ENCODE data around the gene HMOX1. TPM values are rescaled to one million over a fixed set of nuclear protein-coding genes. Genes with fewer than 3 reads are reported as not detected.

HMOX1 gene
- total and polyA plus RNA-seq, 2 of the 8 experiments (the other 6 are each of a cell fraction or from before 2014, with no cell fraction given), result 25.0 to 41.6 TPM

- TF ChIP-seq SRF (IDR thresholded peaks at IDR 0.05; ENCODE audit: low read depth, low read length) (no peak), YY1 (IDR thresholded peaks at IDR 0.05; ENCODE audit: low read depth, low read length) (no peak), SP2 (IDR thresholded peaks at IDR 0.05; ENCODE audit: low read length) (no peak), FOSL1 (IDR thresholded peaks at IDR 0.05; ENCODE audit: insufficient read depth, low read depth, low read length) (no peak), CEBPB (IDR thresholded peaks at IDR 0.05; ENCODE audit: low read depth, low read length) (peak; percentile 86), MAX (IDR thresholded peaks at IDR 0.05) (peak; percentile 84), POU5F1 (IDR thresholded peaks at IDR 0.05; ENCODE audit: low read depth, low read length) (no peak), E2F6 (IDR thresholded peaks at IDR 0.05) (peak; percentile 59), NRF1 (IDR thresholded peaks at IDR 0.05; ENCODE audit: low read depth, low read length) (no peak), TBP (IDR thresholded peaks at IDR 0.05; ENCODE audit: low read depth, low read length) (peak; percentile 70; the same call in 1 of the 2 replicates), BCL11A (IDR thresholded peaks at IDR 0.05; ENCODE audit: low read depth in 2 of 2, low read length in 2 of 2) (no peak), ASH2L (IDR thresholded peaks at IDR 0.05; ENCODE audit: low read length) (peak; percentile 39), RNF2 (IDR thresholded peaks at IDR 0.05; ENCODE audit: borderline replicate concordance, low read depth, low read length, missing control alignments, poor library complexity, severe bottlenecking) (no peak), KDM5A (IDR thresholded peaks at IDR 0.05; ENCODE audit: low read length) (no peak), SUZ12 (IDR thresholded peaks at IDR 0.05; ENCODE audit: low read length) (no peak), EGR1 (IDR thresholded peaks at IDR 0.05; ENCODE audit: borderline replicate concordance, low read depth, low read length) (no peak), SIN3A (conservative IDR thresholded peaks at IDR 0.05 in 1 of 2, IDR thresholded peaks at IDR 0.05 in 1 of 2; ENCODE audit: low read depth in 1 of 2, low read length in 2 of 2) (no peak; a peak in 1 of 4 replicates)
Measured at GRCh38 chr22:35380537-35381423, at the start of gene HMOX1 (continued).
